Right atrium auricular region (tissue), 2 donors: ENCODE results near the gene PRLR. TPM values are rescaled to one million over a fixed set of nuclear protein-coding genes. Genes with fewer than 3 reads are reported as not detected.

Source experiments
- DNase-seq: peaks from one replicate; pipeline ENCODE4 v3.0.0-alpha.2; 2019; ENCODE audit warnings: low spot score
- H3K27ac ChIP-seq, 2 donors: fragments of 200-600 bp; sonication (generic); 1 replicate in 1 of 2; 2 replicates in 1 of 2; pipeline ENCODE4 v1.5.1; 2016 to 2019
- H3K27me3 ChIP-seq, 2 donors: fragments of 200-600 bp; sonication (generic); one replicate each; pipeline versions ENCODE4 v1.5.1 to v1.6.0; 2017 to 2019
- H3K36me3 ChIP-seq: fragments of 200-600 bp; sonication (generic); one replicate; pipeline ENCODE4 v1.5.1; 2016
- H3K4me1 ChIP-seq, 2 donors: fragments of 200-600 bp; sonication (generic); one replicate each; pipeline versions ENCODE4 v1.5.1 to v1.6.0; 2017 to 2019
- H3K4me3 ChIP-seq, 2 donors: fragments of 200-600 bp; sonication (generic); 1 replicate in 1 of 2; 2 replicates in 1 of 2; pipeline ENCODE4 v1.5.1; 2017 to 2019; ENCODE audit warnings: mild to moderate bottlenecking in 1 of 2, moderate library complexity in 1 of 2
- H3K9me3 ChIP-seq, 2 donors: fragments of 200-600 bp; sonication (generic); one replicate each; pipeline ENCODE4 v1.5.1; 2019
- total RNA-seq, 2 donors: library from RNA; depleted of rRNA; stranded (reverse); fragments of >200 nt; gene quantifications; one replicate each; pipeline ENCODE4 v1.1.0, GENCODE V29; 2016
- TF ChIP-seq, protein P1 (sequence below), 2 donors: fragments of 200-600 bp; sonication (generic); IDR thresholded peaks; one replicate each; pipeline ENCODE4 v1.5.1; 2019; ENCODE audit warnings: antibody characterized with exemption in 2 of 2

Gene PRLR
- total RNA-seq, 2 donors from 2014 or later: 0.15 to 0.31 TPM

- TF ChIP-seq, protein P1, sequence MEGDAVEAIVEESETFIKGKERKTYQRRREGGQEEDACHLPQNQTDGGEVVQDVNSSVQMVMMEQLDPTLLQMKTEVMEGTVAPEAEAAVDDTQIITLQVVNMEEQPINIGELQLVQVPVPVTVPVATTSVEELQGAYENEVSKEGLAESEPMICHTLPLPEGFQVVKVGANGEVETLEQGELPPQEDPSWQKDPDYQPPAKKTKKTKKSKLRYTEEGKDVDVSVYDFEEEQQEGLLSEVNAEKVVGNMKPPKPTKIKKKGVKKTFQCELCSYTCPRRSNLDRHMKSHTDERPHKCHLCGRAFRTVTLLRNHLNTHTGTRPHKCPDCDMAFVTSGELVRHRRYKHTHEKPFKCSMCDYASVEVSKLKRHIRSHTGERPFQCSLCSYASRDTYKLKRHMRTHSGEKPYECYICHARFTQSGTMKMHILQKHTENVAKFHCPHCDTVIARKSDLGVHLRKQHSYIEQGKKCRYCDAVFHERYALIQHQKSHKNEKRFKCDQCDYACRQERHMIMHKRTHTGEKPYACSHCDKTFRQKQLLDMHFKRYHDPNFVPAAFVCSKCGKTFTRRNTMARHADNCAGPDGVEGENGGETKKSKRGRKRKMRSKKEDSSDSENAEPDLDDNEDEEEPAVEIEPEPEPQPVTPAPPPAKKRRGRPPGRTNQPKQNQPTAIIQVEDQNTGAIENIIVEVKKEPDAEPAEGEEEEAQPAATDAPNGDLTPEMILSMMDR (IDR thresholded peaks at IDR 0.05): no peak
- Histone ChIP-seq H3K4me1 (no peaks in the 10 kb centered on the region), H3K9me3 (no peaks in the 10 kb centered on the region), H3K27ac (no peak overlapping the region), H3K27me3 (no peaks in the 10 kb centered on the region), H3K4me3 (no peak overlapping the region), H3K36me3 (no peaks in the 10 kb centered on the region)
- DNase-seq: no peak
These were observed 93.9 kb downstream of the PRLR start for GRCh38 chr5:35136386-35136785.

- no peak overlapping the region for H3K4me3 ChIP-seq
- no peaks in the 10 kb centered on the region for H3K9me3 ChIP-seq
- H3K36me3 ChIP-seq: no peaks in the 10 kb centered on the region
- TF ChIP-seq, protein P1 (IDR thresholded peaks at IDR 0.05): no peak
- H3K27me3 ChIP-seq: no peaks in the 10 kb centered on the region
- no peak for DNase-seq
- no peaks in the 10 kb centered on the region for H3K4me1 ChIP-seq
- H3K27ac ChIP-seq: no peak overlapping the region
These were observed 95.0 kb downstream of the PRLR start for GRCh38 chr5:35135239-35135700.

DNA sequence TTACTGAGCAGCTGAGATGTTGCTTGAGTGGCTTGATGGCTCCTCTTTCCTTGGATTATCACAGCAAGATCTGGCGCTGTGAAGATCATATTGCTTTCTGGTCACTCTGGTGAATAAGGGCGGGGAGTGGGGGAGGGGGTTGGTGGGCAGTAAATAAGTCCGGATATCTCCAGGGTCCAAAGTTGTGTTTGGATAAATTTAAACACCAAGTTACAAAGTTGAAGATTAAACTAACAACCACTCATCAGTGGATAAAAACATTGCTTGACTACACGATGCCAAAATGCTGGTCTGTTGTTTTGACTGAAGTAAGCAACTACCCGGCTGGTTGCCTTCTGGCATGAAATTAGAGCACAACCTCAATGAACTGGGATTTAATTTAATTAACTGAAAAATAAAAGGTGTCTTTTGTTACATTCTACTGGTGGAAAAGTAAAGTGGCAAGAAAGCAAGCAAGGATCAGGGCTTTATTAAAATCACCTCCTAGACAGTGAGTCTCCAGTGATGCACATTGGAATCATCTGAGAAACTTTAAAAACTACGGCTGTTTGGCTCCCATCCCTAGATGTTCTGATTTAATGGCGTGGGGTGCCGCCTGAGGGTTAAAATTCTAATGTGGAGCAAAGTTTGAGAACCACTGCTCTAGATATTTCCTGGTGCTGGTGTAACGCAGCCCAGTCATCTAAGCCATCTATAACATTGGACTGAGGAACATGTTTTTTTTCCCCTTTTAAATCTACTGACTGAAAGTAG lies 95.8 kb downstream of the PRLR start:
- TF ChIP-seq, protein P1 (IDR thresholded peaks at IDR 0.05): no peak
- no peak for DNase-seq
- no peaks in the 10 kb centered on the region for H3K9me3 ChIP-seq
- H3K27ac ChIP-seq: no peak overlapping the region
- H3K27me3 ChIP-seq: no peaks in the 10 kb centered on the region
- no peaks in the 10 kb centered on the region for H3K4me1 ChIP-seq
- no peak overlapping the region for H3K4me3 ChIP-seq
- no peaks in the 10 kb centered on the region for H3K36me3 ChIP-seq

DNA sequence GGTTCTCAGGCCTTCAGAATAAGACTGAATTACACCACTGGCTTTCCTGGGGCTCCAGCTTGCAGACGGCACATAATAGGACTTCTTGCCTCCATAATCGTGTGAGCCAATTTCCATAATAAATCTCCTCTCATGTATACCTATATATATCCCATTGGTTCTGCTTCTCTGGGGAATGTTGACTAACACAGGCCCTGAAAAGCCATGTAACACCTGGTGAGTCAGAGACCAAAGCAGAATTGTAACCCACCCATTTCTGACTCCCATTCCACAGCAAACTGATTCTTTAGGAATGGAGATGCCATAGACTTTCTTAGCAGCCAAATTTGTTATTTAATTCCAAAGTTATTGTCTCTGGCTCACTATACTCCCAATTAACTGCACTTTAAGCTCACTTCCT lies 97.1 kb downstream of the PRLR start:
- Histone ChIP-seq H3K27me3 (no peaks in the 10 kb centered on the region), H3K27ac (no peak overlapping the region), H3K4me3 (no peak overlapping the region), H3K36me3 (no peaks in the 10 kb centered on the region), H3K9me3 (no peaks in the 10 kb centered on the region), H3K4me1 (no peaks in the 10 kb centered on the region)
- no peak for DNase-seq
- TF ChIP-seq, protein P1 (IDR thresholded peaks at IDR 0.05): no peak

GRCh38 chr5:35131723-35132122 lies 98.6 kb downstream of the PRLR start:
- Histone ChIP-seq H3K36me3 (no peaks in the 10 kb centered on the region), H3K9me3 (no peaks in the 10 kb centered on the region), H3K4me1 (no peaks in the 10 kb centered on the region), H3K4me3 (no peak overlapping the region), H3K27ac (no peak overlapping the region), H3K27me3 (no peaks in the 10 kb centered on the region)
- DNase-seq: no peak
- TF ChIP-seq, protein P1 (IDR thresholded peaks at IDR 0.05): no peak
